Measurements from ENCODE around the gene NCR2.

Gene NCR2

DNA sequence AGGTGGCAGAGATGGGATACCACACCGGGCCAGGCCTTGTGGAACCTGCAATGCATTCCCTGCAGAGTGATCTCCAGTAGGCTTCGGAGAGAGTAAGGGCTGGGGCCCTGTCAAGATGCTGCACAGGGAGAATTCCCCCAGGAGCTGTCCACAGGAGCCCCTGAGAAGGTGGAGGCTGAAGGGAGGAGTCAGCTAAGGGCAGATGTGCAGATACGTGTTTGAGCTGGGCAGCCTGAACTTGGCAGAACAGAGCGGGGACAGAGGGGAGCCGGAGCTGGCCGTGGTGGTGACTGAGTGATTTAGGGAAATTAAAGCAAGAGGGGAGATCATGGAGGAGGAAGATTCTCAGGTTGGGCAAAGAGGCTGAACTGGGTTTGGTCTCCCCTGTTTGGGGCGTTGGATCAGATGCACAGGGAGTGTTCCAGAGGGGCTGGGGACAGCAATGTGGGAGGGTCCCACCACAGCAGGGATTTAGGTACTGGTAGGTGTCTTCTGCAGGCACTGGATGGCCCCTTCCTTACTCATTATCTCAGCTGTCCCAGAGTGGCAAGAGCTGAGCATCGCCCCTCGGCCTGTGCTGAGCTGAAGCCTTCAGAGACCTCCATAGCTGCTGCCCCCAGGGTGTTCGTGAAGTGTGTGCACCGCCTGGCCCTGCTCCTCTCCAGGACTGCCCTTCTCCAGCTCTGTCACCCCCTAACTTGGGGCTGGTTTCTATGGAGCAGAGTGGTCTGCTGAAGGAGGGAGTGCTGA lies 3.8 kb upstream of the NCR2 start:
- H3K27ac ChIP-seq: no peak overlapping the region
- TF ChIP-seq, protein P1, sequence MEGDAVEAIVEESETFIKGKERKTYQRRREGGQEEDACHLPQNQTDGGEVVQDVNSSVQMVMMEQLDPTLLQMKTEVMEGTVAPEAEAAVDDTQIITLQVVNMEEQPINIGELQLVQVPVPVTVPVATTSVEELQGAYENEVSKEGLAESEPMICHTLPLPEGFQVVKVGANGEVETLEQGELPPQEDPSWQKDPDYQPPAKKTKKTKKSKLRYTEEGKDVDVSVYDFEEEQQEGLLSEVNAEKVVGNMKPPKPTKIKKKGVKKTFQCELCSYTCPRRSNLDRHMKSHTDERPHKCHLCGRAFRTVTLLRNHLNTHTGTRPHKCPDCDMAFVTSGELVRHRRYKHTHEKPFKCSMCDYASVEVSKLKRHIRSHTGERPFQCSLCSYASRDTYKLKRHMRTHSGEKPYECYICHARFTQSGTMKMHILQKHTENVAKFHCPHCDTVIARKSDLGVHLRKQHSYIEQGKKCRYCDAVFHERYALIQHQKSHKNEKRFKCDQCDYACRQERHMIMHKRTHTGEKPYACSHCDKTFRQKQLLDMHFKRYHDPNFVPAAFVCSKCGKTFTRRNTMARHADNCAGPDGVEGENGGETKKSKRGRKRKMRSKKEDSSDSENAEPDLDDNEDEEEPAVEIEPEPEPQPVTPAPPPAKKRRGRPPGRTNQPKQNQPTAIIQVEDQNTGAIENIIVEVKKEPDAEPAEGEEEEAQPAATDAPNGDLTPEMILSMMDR (conservative IDR thresholded peaks at IDR 0.05): no peak
- no peak for TF ChIP-seq ZFX (IDR thresholded peaks at IDR 0.05)

DNA sequence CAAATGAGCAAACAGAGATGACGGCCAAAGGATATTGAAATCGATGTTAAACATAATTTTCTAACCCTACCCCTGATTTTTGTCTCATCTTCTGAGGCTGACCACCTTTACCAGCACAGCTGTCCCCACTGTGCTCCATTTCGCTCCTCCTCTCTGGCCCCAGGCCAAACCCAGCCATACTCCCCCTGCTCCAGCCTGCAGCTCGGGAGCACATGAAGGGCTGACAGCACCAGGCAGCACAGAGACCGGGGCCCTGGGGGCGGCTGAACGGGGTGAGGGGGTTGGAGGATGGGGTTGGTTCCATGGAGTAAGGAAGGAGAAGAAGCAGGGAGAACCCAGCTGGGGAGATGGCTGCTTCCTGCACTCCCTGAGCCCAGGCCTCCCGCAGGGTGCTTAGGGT lies 3.2 kb upstream of the NCR2 start:
- H3K27ac ChIP-seq: no peak overlapping the region
- TF ChIP-seq, protein P1 (conservative IDR thresholded peaks at IDR 0.05): no peak
- no peak for TF ChIP-seq ZFX (IDR thresholded peaks at IDR 0.05)

DNA sequence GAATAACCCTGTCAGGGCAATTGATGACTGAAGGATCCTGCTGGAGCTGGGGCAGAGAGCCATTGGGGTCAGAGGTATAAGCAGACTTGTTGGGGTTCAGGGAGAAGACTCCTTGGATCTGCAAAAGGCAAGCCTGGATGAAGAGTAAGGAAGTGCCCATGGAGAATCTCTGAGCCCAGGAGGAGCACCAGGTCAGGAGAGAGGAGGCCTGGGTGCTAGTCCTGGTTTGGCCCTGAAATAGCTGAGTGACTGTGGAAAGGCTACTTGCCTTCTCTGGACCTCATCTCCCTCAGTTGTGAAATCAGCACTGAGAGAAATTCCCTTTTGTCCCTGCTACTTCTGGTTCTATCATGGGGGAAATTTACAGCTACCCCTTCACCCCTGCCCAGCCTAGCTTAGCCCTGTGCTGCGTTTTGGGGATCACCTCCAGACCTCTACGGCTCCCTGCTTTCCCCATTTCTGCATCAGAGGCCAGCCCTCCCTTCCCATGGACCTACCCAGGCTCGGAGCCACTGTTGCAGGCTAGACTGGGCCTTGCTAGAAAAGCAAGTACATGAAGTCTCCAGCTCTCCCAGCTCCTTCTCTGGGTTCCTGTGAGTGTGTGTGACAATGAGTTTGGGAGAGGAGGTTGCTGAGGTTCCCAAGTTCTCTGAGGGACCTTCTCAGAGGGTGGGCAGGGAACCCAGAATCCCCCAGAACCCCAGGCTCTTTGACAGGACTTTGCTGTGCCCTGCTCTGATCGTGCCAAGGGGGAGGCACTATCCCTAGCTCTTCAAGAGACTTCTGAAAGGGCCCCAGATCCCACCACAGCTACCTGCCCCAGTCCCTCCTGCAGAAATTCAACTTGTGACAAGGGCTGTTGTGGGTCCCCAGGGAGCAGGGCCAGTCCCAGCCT lies 2.3 kb upstream of the NCR2 start:
- no peak overlapping the region for H3K27ac ChIP-seq
- TF ChIP-seq, protein P1 (conservative IDR thresholded peaks at IDR 0.05): no peak
- TF ChIP-seq ZFX (IDR thresholded peaks at IDR 0.05): no peak

DNA sequence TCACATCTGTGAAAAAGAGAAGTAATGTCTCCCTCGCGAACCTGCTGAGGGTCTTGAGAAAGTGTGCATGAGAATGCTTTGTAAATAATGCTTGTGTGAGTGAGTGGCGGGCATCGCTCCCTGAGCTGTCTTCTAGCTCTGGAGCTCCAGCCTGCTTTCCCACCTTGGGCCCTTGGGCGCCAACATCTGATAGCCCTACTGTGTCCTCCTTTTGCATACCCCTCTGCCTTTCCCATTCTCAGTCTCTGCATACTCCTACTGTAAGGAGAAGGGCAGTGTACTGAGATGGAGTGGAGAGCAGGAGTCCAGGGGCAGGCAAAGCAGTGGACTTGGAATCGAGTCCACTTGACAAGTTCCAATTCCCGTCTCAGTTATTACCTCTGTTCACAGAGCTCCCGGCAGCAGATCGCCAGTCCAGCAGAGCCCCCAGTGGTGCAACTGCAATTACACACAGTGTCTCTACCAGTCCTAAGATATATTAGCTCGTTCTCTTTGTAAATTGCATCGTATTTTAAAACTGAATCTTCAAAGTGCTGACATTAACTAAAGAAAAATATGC lies 847 bp upstream of the NCR2 start:
- TF ChIP-seq ZFX (IDR thresholded peaks at IDR 0.05): no peak
- TF ChIP-seq, protein P1 (conservative IDR thresholded peaks at IDR 0.05): no peak; the same call in 1 of the 2 replicates
- no peak overlapping the region for H3K27ac ChIP-seq

DNA sequence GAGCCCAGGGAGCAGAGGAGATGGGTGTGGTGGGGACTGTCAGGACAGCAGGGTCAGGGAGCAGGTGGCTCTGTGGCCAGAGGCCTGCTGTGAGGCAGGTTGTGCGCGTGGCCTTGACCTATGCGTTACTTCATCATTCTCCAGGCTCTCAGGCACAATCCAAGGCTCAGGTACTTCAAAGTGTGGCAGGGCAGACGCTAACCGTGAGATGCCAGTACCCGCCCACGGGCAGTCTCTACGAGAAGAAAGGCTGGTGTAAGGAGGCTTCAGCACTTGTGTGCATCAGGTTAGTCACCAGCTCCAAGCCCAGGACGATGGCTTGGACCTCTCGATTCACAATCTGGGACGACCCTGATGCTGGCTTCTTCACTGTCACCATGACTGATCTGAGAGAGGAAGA lies 535 bp downstream of the NCR2 start:
- H3K27ac ChIP-seq: no peak overlapping the region
- TF ChIP-seq, protein P1 (conservative IDR thresholded peaks at IDR 0.05): no peak
- no peak for TF ChIP-seq ZFX (IDR thresholded peaks at IDR 0.05)

DNA sequence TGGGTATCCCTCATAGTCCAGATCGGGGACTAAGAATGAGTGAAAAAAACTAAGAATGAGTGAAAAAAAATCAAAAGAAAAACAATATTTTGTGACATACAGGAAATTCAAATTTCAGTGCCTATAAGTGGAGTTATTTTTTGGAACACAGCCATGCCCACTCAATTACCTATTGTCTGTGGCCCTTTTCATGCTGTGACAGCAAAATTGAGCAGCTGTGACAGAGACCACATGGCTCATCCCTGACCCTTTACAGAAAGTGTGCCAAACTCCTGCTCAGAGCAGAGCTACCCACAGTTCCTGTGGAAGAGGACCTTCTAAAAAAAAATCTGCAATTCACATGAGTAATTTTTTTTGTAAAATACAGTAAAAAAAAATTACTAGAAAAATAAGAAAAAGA lies 1.4 kb downstream of the NCR2 start:
- no peak overlapping the region for H3K27ac ChIP-seq
- TF ChIP-seq, protein P1 (conservative IDR thresholded peaks at IDR 0.05): no peak
- no peak for TF ChIP-seq ZFX (IDR thresholded peaks at IDR 0.05)

DNA sequence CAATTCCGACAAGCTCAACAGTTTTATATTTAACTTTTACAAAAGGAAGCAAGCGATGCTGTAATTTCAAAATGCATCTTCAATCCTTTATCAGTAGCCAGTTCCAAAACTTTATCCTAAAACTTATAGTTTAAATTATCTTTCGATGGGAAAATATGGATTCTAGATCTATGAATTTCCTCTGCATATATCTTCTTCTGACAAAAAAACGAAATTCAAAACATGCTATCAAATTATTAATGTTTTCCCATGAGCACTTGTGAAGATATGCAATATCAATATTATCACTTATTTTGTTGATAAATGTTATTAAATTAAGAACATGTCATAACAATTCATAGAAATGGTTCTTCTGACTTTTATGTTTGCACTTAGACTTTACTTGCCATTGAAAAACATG lies 2.3 kb downstream of the NCR2 start:
- TF ChIP-seq, protein P1 (conservative IDR thresholded peaks at IDR 0.05): no peak
- TF ChIP-seq ZFX (IDR thresholded peaks at IDR 0.05): no peak
- no peak overlapping the region for H3K27ac ChIP-seq

All from C4-2B (cell line).